GM23338 (cell line): ENCODE measurements around the gene TBX6.

Experiments used
- CTCF ChIP-seq, 2 experiments: fragments of 200-600 bp in 1 of 2; sonication (generic) in 1 of 2; conservative IDR thresholded peaks; 2 replicates each; pipeline versions ENCODE4 v1.5.1 to v1.6.1; 2016 to 2017; ENCODE audit warnings: antibody characterized with exemption in 2 of 2, low read depth in 2 of 2, mild to moderate bottlenecking in 2 of 2, moderate library complexity in 1 of 2
- EZH2 ChIP-seq: fragments of 200-600 bp; sonication (generic); IDR thresholded peaks from one replicate; pipeline ENCODE4 v1.8.0; 2017; ENCODE audit warnings: antibody characterized with exemption, mild to moderate bottlenecking, low read depth; ENCODE audit not compliant: unreplicated experiment
- JUNB ChIP-seq: IDR thresholded peaks from one replicate; pipeline ENCODE4 v1.6.1; 2016; ENCODE audit warnings: antibody characterized with exemption; ENCODE audit not compliant: unreplicated experiment

GRCh38 chr16:30065102-30065942, 26.4 kb downstream of the TBX6 start, which contains the start of gene ALDOA:
- TF ChIP-seq JUNB (no peak), CTCF (conservative IDR thresholded peaks at IDR 0.05; ENCODE audit: low read depth in 2 of 2) (no peak), EZH2 (no peak)
